Kidney (tissue), 14 donors: Measurements from ENCODE around the gene FAM222A. TPM values are rescaled to one million over a fixed set of nuclear protein-coding genes. Genes with fewer than 3 reads are reported as not detected.

Experiments used
- DNase-seq, 5 donors: peaks; one replicate each; pipeline ENCODE4 v3.0.0-alpha.2; 2013 to 2020
- FAIRE-seq: peaks from 2 replicates; lab custom pipeline; 2012; peaks lifted over from hg19 to GRCh38; lab: Jason Lieb, UNC
- H3K27ac ChIP-seq, 2 donors: one replicate each; pipeline ENCODE4 v1.7.0; 2013; ENCODE audit warnings: low read depth in 2 of 2, low read length in 2 of 2, inconsistent platforms in 1 of 2
- H3K27me3 ChIP-seq: one replicate; pipeline ENCODE4 v1.7.1; 2013; ENCODE audit warnings: low read length, inconsistent platforms; ENCODE audit not compliant: control insufficient read depth, insufficient read depth
- H3K36me3 ChIP-seq, 3 donors: one replicate each; pipeline versions ENCODE4 v1.7.0 to v1.7.1; 2013; ENCODE audit warnings: low read length in 3 of 3, control low read depth in 1 of 3, inconsistent platforms in 1 of 3; ENCODE audit not compliant: insufficient read depth in 3 of 3, control insufficient read depth in 2 of 3
- H3K4me1 ChIP-seq, 3 donors: one replicate each; pipeline versions ENCODE4 v1.7.0 to v1.7.1; 2013; ENCODE audit warnings: low read length in 3 of 3, inconsistent platforms in 1 of 3, low read depth in 1 of 3; ENCODE audit not compliant: control insufficient read depth in 2 of 3, insufficient read depth in 2 of 3
- H3K4me3 ChIP-seq, 3 donors: one replicate each; pipeline versions ENCODE4 v1.7.0 to v1.8.1; 2013; ENCODE audit warnings: low read length in 3 of 3, control low read depth in 1 of 3, inconsistent platforms in 1 of 3
- H3K9ac ChIP-seq, 3 donors: one replicate each; pipeline versions ENCODE4 v1.7.0 to v1.7.1; 2013; ENCODE audit warnings: low read length in 3 of 3, control low read depth in 1 of 3, inconsistent platforms in 1 of 3
- H3K9me3 ChIP-seq, 3 donors: one replicate each; pipeline versions ENCODE4 v1.7.0 to v1.7.1; 2013; ENCODE audit warnings: low read length in 3 of 3, control low read depth in 1 of 3, inconsistent platforms in 1 of 3; ENCODE audit not compliant: control insufficient read depth in 2 of 3, insufficient read depth in 1 of 3
- intact Hi-C: fragments of 100-400 bp; cut with DNase I; formaldehyde crosslinking; loops from one replicate; pipeline ENCODE4 v1.11.1; 2022
- polyA plus RNA-seq: library from polyadenylated mRNA; stranded (reverse); fragments of 350-450 nt; fragmentation: Illumina TruSeq; extraction: RNeasy Lipid Tissue Mini Kit (QIAGEN cat#74804); gene quantifications from one replicate; pipeline ENCODE4 v1.2.3, GENCODE V29; 2014; ENCODE audit warnings: low read depth, low replicate concordance; ENCODE audit not compliant: insufficient read depth
- total RNA-seq: library from RNA; stranded (reverse); fragmentation: NEBNext Ultra II Directional; extraction: Animal tissue kit (Norgen Biotek cat#: 25700); gene quantifications from one replicate; pipeline ENCODE4 v1.2.1, GENCODE V29; 2021
- TF ChIP-seq, protein P1 (sequence below): IDR thresholded peaks from 3 replicates; pipeline ENCODE4 v1.5.1; 2012; ENCODE audit warnings: mild to moderate bottlenecking, moderate library complexity, borderline replicate concordance; ENCODE audit not compliant: insufficient read depth; ENCODE audit errors: extremely low read depth
- donor health status: control.
- donor health status: control.
- donor health status: control.
- donor health status: control.
- donor health status: control.
- donor health status: DM: yes; HTN: yes; CAD: no.
- donor health status: Normal renal cell carcinoma (clear cell type).

FAM222A gene
- total and polyA plus RNA-seq, 2 donors from 2014 or later: 3.7 to 12.5 TPM

DNA sequence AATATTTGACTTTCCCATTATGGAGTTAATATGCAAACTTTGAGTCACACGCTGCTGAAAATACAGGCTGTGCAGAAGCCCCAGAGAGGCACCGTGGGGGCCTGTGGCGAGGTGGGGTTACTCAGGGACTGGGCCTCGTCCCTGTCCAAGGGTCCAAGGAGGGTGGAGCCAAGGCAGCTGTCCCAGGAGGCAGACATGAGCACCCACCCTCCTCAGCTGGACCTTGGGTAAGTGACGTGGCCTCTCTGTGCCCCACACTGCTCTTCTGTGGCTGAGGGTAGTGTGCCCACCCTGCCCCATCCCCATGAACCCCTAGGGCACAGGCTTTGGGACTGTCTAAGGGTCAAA is 39.4 kb downstream of the FAM222A start:
- Histone ChIP-seq H3K36me3 (no peaks in the 10 kb centered on the region), H3K9me3 (peaks cover 0 to 3% (median 1%) of the 10 kb centered on the region in 3 donors), H3K4me3 (no peak overlapping the region), H3K4me1 (peaks cover 0 to 12% (median 4%) of the 10 kb centered on the region in 3 donors), H3K27ac (no peak overlapping the region), H3K27me3 (no peaks in the 10 kb centered on the region), H3K9ac (no peak overlapping the region)
- DNase-seq (peak in 2 of 5 donors; percentile 32 to 63), FAIRE-seq (no peak)
- TF ChIP-seq, protein P1, sequence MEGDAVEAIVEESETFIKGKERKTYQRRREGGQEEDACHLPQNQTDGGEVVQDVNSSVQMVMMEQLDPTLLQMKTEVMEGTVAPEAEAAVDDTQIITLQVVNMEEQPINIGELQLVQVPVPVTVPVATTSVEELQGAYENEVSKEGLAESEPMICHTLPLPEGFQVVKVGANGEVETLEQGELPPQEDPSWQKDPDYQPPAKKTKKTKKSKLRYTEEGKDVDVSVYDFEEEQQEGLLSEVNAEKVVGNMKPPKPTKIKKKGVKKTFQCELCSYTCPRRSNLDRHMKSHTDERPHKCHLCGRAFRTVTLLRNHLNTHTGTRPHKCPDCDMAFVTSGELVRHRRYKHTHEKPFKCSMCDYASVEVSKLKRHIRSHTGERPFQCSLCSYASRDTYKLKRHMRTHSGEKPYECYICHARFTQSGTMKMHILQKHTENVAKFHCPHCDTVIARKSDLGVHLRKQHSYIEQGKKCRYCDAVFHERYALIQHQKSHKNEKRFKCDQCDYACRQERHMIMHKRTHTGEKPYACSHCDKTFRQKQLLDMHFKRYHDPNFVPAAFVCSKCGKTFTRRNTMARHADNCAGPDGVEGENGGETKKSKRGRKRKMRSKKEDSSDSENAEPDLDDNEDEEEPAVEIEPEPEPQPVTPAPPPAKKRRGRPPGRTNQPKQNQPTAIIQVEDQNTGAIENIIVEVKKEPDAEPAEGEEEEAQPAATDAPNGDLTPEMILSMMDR: no peak
- intact Hi-C loops: no loop called here

DNA sequence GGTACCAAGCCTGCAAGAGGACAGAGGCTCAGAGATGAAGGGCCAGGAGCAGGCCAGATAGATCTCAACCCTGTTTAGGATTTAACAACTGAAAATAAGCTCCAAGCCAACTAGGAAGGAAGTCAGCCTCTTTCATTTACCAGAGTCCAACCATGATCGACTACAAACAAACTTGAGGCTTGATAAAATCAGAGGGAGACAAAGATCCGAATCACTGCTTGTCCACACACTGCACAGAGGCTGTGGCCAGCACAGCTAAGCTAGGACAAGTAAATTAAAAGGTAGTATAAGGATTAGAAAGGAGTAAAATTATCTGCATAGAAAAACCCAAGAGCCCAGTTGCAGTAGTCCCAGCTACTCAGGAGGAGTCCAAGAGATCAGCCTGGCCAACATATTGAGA is 40.3 kb downstream of the FAM222A start:
- no peak overlapping the region for H3K9ac ChIP-seq

DNA sequence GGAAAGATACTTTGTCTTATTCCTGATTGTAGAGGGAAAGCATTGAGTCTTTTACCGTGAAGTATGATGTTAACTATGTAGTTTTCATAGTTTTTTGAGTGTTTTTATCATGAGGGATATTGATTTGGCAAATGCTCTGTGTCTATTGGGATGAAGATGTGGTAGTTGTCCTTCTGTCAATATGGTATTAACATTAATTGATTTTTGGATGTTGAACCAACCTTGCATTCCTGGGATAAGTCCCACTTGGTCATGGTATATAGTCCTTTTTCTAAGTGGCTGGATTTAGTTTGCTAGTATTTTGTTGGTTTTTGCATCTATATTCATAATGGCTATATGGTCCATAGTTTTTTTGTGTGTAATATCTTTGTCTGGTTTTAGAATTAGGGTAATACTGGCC is 42.8 kb downstream of the FAM222A start:
- no peak overlapping the region for H3K27ac ChIP-seq
- H3K9ac ChIP-seq: no peak overlapping the region
- TF ChIP-seq, protein P1: no peak
- H3K4me1 ChIP-seq: peaks cover 0 to 18% (median 4%) of the 10 kb centered on the region in 3 donors
- FAIRE-seq (no peak), DNase-seq (no peak)
- H3K27me3 ChIP-seq: no peaks in the 10 kb centered on the region
- intact Hi-C loops: no loop called here
- no peak overlapping the region for H3K4me3 ChIP-seq
- peaks cover 0 to 3% (median 1%) of the 10 kb centered on the region in 3 donors for H3K9me3 ChIP-seq
- H3K36me3 ChIP-seq: no peaks in the 10 kb centered on the region

More for the DNA sequence above, 40.3 kb downstream of the FAM222A start:
- Histone ChIP-seq H3K4me1 (peaks cover 0 to 12% (median 4%) of the 10 kb centered on the region in 3 donors), H3K27ac (peak overlapping the region in 1 of 2 donors; percentile 7), H3K36me3 (no peaks in the 10 kb centered on the region), H3K4me3 (no peak overlapping the region), H3K9me3 (peaks cover 0 to 3% (median 1%) of the 10 kb centered on the region in 3 donors), H3K27me3 (no peaks in the 10 kb centered on the region)
- no peak for FAIRE-seq
- no peak for DNase-seq
- intact Hi-C loops: no loop called here
- TF ChIP-seq, protein P1: no peak
